Measurements from ENCODE around the gene SLC27A5.

GRCh38 chr19:58518256-58519086 lies 6.7 kb upstream of the SLC27A5 start:
- TF ChIP-seq CTCF (IDR thresholded peaks at IDR 0.05) (peak in 2 of 3 experiments; percentile 20 to 50), POLR2A (IDR thresholded peaks at IDR 0.05) (no peak)

All from testis (tissue), 2 donors.